Measurements from ENCODE around the gene NTM. TPM values are rescaled to one million over a fixed set of nuclear protein-coding genes. Genes with fewer than 3 reads are reported as not detected.

The NTM gene
- total and polyA plus RNA-seq, 9 donors = 0.16 to 8.5 (median 0.55) TPM; not detected in 3

DNA sequence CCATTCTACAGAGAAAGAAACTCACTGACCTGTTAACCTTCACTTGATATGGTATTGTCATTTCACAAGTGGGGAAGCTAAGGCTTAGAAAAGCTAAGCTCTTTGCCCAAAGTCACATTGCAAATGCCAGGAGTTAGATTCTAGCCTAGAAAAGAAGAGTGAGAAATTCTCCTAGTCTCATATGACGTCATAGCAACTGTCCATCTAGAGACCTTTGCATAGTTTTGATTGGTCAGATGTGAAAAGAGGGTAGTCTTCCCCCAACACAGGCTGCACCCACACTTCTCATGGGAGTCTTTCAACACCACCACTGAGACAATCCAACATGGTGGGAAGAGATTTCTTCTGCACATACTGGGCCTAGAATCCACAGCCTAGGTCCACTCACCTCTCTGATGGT is 197.9 kb downstream of the NTM start:
- TF ChIP-seq, protein P1, sequence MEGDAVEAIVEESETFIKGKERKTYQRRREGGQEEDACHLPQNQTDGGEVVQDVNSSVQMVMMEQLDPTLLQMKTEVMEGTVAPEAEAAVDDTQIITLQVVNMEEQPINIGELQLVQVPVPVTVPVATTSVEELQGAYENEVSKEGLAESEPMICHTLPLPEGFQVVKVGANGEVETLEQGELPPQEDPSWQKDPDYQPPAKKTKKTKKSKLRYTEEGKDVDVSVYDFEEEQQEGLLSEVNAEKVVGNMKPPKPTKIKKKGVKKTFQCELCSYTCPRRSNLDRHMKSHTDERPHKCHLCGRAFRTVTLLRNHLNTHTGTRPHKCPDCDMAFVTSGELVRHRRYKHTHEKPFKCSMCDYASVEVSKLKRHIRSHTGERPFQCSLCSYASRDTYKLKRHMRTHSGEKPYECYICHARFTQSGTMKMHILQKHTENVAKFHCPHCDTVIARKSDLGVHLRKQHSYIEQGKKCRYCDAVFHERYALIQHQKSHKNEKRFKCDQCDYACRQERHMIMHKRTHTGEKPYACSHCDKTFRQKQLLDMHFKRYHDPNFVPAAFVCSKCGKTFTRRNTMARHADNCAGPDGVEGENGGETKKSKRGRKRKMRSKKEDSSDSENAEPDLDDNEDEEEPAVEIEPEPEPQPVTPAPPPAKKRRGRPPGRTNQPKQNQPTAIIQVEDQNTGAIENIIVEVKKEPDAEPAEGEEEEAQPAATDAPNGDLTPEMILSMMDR (IDR thresholded peaks at IDR 0.05) = no peak
- no peak for TF ChIP-seq POLR2A (IDR thresholded peaks at IDR 0.05)
- Histone ChIP-seq H3K36me3 (no peaks in the 10 kb centered on the region), H3K4me1 (ENCODE audit: insufficient read depth) (peaks cover 2% of the 10 kb centered on the region), H3K27ac (no peak overlapping the region), H3K4me3 (no peak overlapping the region), H3K27me3 (no peaks in the 10 kb centered on the region), H3K9me3 (no peaks in the 10 kb centered on the region)
- WGBS, 3 donors = 76 to 85% (median 85%) methylated on average over 1 of the region's 1 CpG
- intact Hi-C loops (cut with DNase I) = no loop called here
- no peak for DNase-seq

DNA sequence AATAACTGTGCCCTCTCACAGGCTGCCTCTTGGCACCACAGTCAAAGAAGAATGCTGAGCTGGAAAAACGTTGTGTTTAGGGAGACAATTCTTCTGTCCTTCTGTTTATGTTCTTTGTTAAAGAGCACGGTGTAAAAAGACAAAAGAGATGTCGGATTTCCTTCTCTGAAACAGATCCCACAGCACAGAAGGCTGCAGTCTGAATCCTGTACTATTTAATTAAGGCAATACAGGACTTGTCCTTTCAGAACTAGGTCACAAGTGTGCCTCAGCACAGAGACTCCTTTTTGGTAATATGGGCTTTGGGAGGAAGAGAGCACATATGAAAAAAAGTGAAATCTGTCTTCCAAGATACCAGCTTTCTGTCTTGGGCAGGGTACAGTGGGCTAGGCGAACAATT is 201.2 kb downstream of the NTM start:
- 30 to 37% (median 30%) methylated on average over 4 of the region's 4 CpGs for WGBS, 3 donors
- peaks cover 2% of the 10 kb centered on the region for H3K4me1 ChIP-seq (ENCODE audit: insufficient read depth)
- H3K4me3 ChIP-seq = no peak overlapping the region
- DNase-seq = no peak
- no peaks in the 10 kb centered on the region for H3K27me3 ChIP-seq
- no peaks in the 10 kb centered on the region for H3K36me3 ChIP-seq
- H3K27ac ChIP-seq = no peak overlapping the region
- intact Hi-C loops (cut with DNase I) = no loop called here
- H3K9me3 ChIP-seq = no peaks in the 10 kb centered on the region
- TF ChIP-seq EP300 (IDR thresholded peaks at IDR 0.05) (no peak), POLR2A (IDR thresholded peaks at IDR 0.05) (no peak)
- TF ChIP-seq, protein P1 (IDR thresholded peaks at IDR 0.05) = no peak

DNA sequence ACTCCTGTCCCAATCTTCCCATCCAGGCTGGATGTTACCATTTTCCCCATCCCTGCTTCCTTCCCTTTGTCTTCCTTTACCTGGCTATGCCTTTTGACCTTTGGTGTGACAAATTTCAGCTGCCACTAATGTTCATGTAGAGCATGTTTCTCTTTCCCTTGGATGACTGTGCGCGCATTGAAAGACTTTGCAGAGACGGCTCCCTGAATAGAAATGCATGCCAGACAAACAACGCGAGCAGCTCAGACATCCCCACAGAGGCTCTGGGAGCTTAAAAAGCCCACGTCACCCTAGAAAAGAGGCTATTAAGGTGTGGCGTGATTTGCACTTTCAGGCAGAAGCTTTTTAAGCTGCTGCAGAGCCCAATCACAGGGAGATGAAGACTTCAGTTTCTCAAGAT is 202.0 kb downstream of the NTM start:
- Histone ChIP-seq H3K4me3 (no peak overlapping the region), H3K36me3 (no peaks in the 10 kb centered on the region), H3K27ac (no peak overlapping the region), H3K27me3 (no peaks in the 10 kb centered on the region), H3K4me1 (ENCODE audit: insufficient read depth) (peaks cover 2% of the 10 kb centered on the region), H3K9me3 (no peaks in the 10 kb centered on the region)
- WGBS, 3 donors = 87 to 96% (median 94%) methylated on average over 7 of the region's 7 CpGs
- intact Hi-C loops (cut with DNase I) = no loop called here
- TF ChIP-seq EP300 (IDR thresholded peaks at IDR 0.05) = no peak
- TF ChIP-seq, protein P1 (IDR thresholded peaks at IDR 0.05) = no peak
- no peak for TF ChIP-seq POLR2A (IDR thresholded peaks at IDR 0.05)
- no peak for DNase-seq

DNA sequence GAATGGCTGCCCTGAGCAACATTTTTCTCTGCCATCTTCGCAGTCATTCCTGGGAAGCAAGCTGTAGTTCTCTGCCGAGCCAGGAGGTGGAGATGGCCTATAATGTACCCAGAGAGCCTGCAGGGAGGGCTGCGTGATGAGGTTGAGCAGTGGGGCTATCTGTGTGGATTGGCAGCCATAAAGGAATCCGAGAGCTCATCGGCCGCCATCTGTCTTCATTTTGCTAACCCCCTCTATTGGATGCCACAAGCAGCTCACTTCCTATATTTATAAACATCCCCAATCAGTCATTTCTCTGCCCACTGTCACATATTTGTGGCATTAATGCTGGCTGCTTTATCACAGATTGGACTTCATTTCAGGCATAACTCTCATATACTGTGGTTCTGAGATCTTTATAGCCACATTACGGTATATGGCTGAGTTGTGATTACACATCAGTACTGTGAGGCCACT is 209.5 kb downstream of the NTM start:
- Histone ChIP-seq H3K36me3 (no peaks in the 10 kb centered on the region), H3K4me3 (no peak overlapping the region), H3K27ac (no peak overlapping the region), H3K27me3 (no peaks in the 10 kb centered on the region), H3K4me1 (ENCODE audit: insufficient read depth) (no peaks in the 10 kb centered on the region), H3K9me3 (no peaks in the 10 kb centered on the region)
- DNase-seq = peak in 1 of 5 donors; percentile 56
- WGBS, 3 donors = 53 to 71% (median 60%) methylated on average over 7 of the region's 7 CpGs
- intact Hi-C loops (cut with DNase I) = loop anchor here in 1 of 4 donors (10.0 kb wide), 1 partner anchor 85 kb away; no protein-coding TSS in a partner anchor
- no peak for TF ChIP-seq EP300 (IDR thresholded peaks at IDR 0.05)
- TF ChIP-seq, protein P1 (IDR thresholded peaks at IDR 0.05) = peak in 1 of 3 donors; percentile 19
